WTC11 (cell line): ENCODE measurements around the gene CBFA2T3.

ENCODE experiments used
- ATF6 ChIP-seq: sonication (generic); formaldehyde crosslinking; IDR thresholded peaks from 2 replicates; pipeline ENCODE4 v1.8.1; 2023; ENCODE audit warnings: mild to moderate bottlenecking, missing genetic modification reagents
- CREB1 ChIP-seq: sonication (generic); formaldehyde crosslinking; IDR thresholded peaks from 2 replicates; pipeline ENCODE4 v1.8.0; 2023; ENCODE audit warnings: mild to moderate bottlenecking, missing genetic modification reagents
- CTCF ChIP-seq: fragments of 200-600 bp; IDR thresholded peaks from 2 replicates; pipeline ENCODE4 v1.8.0; 2022; ENCODE audit warnings: antibody characterized with exemption
- E2F4 ChIP-seq: sonication (generic); formaldehyde crosslinking; IDR thresholded peaks from 2 replicates; pipeline ENCODE4 v1.8.1; 2022; ENCODE audit warnings: low read depth, mild to moderate bottlenecking, moderate library complexity, missing genetic modification reagents, borderline replicate concordance
- E2F5 ChIP-seq: sonication (generic); formaldehyde crosslinking; IDR thresholded peaks from 2 replicates; pipeline ENCODE4 v1.8.1; 2022; ENCODE audit warnings: mild to moderate bottlenecking, moderate library complexity, missing genetic modification reagents
- FOXP1 ChIP-seq: sonication (generic); formaldehyde crosslinking; IDR thresholded peaks from 2 replicates; pipeline ENCODE4 v1.8.0; 2022; ENCODE audit warnings: missing genetic modification reagents, mild to moderate bottlenecking, moderate library complexity, borderline replicate concordance
- MLX ChIP-seq: sonication (generic); formaldehyde crosslinking; IDR thresholded peaks from 2 replicates; pipeline ENCODE4 v1.8.1; 2023; ENCODE audit warnings: mild to moderate bottlenecking, missing genetic modification reagents, moderate library complexity
- NR2C2 ChIP-seq: sonication (generic); formaldehyde crosslinking; IDR thresholded peaks from 2 replicates; pipeline ENCODE4 v1.8.0; 2022; ENCODE audit warnings: mild to moderate bottlenecking, missing genetic modification reagents
- NR3C1 ChIP-seq: sonication (generic); formaldehyde crosslinking; conservative IDR thresholded peaks from 2 replicates; pipeline ENCODE4 v1.8.1; 2023; ENCODE audit warnings: low read depth, mild to moderate bottlenecking, missing genetic modification reagents
- SOX15 ChIP-seq: fragments of 250-450 bp; sonication (Bioruptor Pico); IDR thresholded peaks from 2 replicates; pipeline ENCODE4 v1.9.0; 2021; ENCODE audit warnings: mild to moderate bottlenecking
- USF1 ChIP-seq: sonication (generic); formaldehyde crosslinking; IDR thresholded peaks from 2 replicates; pipeline ENCODE4 v1.8.0; 2022; ENCODE audit warnings: mild to moderate bottlenecking, missing genetic modification reagents

- TF ChIP-seq CTCF (no peak), CREB1 (CRISPR knock-in tag) (no peak), NR3C1 (CRISPR knock-in tag) (no peak), USF1 (CRISPR knock-in tag) (no peak), ATF6 (CRISPR knock-in tag) (no peak), E2F4 (CRISPR knock-in tag) (no peak), E2F5 (CRISPR knock-in tag) (no peak), NR2C2 (CRISPR knock-in tag) (no peak), FOXP1 (CRISPR knock-in tag) (no peak), MLX (CRISPR knock-in tag) (no peak), SOX15 (CRISPR knock-in tag) (no peak)
These were observed 119.2 kb downstream of the CBFA2T3 start for GRCh38 chr16:88857728-88858339.
